ENCODE measurements around the gene CBX4.

The CBX4 gene

DNA sequence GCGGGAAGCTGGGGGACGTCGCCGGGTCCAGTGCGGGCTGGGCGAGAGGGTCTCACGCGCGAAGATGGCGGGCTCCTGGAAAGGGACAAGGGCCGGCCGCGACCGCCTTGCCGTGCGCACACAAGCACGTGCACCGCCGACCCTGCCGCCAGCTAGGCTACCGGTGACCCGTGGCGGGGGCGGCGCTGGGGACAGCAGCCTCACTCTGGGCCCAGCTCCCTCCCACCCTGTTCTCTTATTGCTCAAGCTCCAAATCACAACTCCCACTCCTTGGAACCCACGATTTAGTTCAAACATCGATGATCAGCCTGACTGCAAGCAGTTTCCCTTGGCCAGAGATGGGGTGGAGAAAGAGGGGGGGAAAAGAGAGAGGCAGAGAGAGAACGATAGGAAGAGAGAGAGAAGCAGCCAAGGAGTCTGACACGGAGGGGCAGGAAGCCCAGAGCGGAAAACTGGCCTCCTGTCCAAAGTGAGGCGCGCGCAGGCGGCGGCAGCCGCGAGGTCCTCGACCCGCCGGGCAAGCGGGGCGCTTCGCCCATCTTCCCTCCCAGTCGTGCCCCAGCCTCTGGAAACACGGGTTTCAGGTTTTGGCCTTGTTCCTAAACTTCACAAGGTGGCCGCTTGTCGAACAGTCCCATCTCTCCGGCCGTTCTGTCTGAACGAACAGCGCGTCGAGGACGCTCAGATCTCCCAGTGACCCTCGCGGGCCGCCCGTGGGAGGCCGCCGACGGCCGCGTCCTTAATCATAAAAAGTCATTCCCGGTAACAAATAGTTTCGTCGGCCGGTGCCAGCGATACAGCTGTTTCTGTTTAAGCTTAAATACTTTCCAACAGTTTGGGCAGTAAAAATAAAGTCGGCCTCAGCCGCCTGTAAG, 40.7 kb downstream of the CBX4 start:
- no peak for DNase-seq

DNA sequence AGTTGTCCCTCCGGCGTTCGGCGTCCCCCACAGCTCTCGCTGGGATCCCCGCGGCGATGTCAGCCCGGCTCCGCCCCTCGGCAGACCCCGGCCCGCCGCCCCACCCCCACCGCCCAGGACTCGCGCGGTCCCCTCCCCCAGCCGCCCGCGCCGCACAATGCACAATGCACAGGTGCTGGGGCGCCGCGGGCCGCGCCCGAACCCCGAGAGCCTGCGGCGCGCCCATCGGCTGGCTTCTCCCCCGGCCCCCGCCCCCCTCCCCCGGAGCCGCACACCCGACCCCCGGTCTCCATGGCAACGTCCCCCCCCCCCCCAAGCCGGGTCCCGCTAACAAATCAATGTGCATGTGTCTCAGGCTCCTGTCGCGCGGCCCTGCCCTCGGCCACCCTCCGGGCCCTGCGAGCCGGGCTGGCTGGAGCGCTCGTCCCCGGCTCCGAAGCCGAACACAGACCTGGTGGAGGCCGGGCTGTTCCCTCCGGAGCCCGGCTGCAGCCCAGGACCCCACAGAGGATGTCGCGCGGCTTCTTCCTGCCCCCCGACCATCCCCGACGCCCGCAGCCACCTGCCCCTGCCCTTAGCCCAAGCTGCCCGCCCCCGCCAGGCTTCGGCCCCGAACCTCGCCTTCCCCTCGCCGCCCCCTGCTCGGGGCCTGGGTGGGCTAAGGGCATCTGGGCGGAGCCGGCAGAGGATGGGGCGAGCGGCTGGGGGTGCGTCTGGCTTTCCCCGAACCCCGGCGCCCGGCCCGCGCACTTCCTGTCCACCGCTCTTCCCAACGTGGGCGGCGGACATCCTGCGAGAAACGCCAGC, 41.5 kb downstream of the CBX4 start:
- no peak for DNase-seq

DNA sequence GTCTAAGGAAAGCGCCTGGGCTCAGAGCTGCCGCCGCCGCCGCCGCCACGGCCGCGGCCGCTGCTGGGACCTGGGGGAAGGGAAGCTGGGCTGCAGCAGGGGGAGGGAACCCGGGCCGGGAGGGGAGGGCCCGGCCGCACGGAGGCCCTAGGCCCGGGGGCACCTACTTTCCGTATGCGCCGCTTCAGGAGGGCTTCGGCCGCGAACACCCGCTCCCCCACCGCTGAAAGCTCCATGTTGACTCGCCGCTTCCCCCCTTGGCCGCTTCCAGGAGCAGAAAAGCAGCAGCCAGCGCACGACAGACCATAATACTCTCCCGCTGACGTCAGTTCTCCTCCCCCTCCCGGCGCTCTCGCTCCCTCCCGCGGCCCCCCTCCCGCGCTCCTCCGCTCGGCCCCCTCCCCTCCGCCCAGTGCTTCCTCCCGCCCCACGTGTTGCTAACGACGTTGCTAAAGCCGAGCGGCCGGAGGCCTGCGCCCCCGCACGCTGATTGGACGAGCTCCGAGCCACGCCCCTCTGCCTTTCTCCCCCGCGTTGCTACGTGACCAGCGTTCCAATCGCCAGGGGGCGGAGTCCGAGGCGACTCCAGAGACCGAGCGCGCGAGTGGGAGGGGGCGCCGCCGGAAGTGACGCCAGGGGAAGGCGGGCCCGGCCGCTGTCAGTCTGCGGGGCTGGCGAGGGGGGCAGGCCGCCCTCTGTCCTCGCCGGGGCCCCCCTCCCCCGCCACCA, 42.3 kb downstream of the CBX4 start, which contains the start of gene CBX8:
Gene CBX8, minus strand, starts transcription at position 315 of the 729 bp plus-strand sequence. Its CDS starts 79 bp downstream, at position 236.
- peak; percentile 96 for DNase-seq

DNA sequence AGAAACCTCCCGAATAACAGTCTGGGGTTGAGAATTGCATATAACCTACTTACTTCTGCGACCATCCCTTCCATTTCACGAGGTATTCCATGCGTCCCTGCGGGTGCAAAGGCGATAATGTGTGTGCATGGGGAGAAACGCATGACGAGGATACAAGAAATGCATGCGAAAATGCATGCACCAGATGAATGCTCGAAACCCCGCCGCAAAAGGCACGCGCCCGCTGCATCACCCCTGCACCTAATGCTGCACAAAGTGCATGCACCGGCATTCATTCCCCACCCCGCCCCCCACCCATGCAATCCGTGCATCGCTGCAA, 42.8 kb downstream of the CBX4 start:
- no peak for DNase-seq

DNA sequence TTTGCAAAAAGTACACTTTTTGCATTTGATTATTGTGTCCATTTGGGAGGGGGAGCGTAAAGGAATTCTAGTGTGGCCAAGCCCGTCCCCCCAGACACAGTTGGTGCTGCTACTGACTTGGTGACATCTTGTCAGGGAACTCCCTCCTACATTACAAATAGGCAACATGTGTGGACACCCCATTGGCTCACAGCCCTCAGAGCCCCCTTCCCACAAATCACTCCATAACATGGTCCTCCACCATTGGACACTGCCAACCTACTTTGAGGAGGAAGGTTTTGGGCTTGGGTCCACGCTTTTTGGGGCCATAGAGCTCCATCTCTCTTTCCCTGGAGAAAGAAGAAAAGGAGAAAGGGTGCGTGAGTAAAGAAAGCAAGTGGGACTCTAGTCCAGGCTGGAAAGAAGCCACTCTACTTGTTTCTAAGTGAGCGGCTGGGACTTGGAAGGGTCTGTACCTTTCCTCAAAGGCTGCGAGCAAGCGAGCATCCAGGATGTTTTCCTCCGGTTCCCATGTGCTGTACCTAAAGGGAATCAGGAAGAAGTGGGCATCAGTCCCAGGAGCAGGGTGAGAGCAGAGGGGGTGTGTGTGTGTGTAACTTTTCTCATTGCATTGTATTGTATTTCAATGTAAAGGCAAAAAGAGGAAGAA, 43.3 kb downstream of the CBX4 start:
- DNase-seq = no peak

DNA sequence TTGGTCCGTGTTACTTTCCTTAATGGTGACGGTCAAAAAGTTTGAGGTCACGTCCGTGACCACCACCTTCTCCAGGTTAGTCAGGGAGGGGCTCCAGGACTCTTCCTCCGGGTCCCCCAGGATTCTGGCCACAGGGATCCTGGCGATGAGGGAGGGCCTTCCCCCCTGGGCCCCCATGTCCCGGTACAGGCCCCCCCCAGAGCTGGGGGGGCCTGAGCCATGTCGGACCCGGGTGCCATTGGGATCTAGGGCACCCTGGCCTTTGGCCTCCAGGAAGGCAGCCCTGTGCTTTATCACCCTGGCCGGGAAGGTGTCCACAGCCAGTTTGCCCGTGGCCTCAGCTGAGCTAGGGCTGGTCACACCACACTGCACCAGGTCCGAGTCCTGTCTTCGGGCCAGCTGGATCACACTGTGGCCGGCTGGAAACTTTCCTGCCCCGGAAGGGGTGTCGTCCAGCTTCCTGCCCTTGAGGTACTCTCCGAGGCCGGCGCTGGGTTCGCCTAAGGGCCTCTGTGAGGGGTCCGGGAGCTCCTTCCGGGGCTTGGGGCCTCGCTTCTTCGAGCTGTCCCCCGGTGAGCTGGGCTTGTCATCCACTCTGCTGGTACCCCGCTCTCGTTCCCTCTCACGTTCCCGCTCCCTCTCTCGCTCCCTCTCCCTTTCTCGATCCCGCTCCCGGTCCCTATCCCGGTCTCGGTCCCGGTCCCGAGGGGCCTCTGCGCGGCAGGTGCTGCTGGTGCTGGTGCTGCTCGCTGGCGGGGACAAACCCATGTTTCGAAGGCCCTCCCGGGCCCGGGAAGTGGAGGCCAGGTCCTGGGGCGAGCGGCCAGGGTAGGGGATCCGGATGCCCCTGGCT, 44.4 kb downstream of the CBX4 start:
- no peak for DNase-seq

DNA sequence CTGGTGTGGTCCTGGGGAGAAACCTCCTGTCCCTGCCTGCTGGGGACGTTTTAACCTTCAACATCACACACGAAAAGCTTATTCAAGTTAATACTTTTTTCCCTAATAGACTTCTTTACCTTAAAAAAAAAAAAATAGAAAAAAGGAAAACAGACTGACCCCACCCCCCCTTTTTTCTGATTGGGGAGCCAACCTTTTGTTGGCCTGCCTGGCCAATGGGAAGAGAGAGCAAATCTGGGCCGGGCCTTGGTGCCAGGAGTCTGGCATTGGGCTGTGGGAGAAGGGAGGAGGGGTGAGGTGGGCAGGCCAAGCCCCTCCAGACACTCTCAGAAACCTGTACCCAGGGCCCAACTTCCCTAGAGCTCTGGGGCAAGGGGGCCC, 45.3 kb downstream of the CBX4 start:
- peak; percentile 80 for DNase-seq

DNA sequence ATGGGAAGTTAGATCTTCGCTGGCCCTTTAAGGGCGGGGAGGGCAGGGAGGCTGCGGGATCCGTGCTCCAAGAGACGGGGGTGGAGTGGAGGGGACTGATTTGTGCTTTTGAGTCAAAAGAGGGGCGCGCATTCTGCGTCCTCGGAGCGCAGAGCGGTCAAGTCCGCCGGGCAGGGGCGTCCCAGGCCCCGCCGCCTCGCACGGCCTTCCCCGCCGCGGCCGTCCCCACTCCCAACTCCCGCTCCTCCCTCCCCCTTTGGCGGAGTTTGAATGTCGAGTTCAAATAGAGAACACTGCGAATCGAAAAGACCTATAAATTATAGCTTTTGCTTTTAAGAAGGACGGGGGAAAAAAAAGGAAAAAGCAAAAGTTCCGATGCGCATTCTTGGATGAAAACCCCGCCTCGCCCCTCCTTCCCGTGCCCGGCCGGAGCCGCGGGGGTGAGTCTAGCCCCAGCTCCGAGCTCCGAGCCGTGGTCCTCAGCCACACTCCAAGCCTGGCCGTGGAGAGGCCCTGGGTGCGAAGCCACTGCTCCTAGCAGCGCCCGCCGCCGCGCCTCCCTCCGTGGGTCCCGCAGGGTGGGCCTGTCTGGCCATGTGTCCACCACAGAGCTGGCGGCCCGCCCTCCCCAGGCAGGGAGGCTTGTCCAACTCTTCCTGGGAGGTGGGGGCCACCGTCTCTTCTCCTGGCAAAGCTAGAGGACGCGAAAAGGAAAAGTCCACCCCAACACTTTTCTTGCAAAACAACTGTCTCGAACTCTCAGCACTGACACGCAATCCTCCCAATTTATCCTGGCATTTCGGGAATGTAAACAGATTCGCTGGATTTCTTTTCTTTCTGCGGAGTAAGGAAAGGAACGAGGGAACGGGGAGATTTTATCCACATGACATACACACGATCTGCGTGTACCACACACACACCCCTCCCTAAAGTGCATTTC, 46.0 kb downstream of the CBX4 start:
- DNase-seq = no peak

DNA sequence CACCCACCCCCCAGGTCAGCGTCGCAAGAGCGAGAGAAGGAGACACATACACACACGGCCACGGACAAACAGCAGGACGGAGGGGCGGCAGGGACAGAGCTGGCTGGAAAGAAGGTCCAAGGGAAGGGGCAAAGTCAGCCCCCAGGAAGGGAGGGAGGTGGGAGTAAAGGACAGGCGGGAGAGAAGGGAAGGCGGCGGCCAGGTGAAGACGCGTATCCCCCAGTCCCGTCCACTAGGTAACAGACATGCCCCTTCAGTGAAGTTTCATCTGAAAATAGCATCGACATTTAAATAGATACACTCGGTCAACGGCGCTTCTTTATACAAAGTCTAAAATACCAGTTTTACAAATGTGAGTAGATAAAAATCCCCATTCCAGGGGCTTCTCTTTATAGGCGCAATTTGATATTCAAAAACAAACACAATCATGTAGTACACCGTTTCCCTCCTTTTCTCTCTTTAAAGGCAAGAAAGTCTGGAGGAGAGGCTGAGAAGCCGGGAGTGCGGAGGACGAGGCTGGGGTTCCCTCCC, 46.8 kb downstream of the CBX4 start:
- no peak for DNase-seq

DNA sequence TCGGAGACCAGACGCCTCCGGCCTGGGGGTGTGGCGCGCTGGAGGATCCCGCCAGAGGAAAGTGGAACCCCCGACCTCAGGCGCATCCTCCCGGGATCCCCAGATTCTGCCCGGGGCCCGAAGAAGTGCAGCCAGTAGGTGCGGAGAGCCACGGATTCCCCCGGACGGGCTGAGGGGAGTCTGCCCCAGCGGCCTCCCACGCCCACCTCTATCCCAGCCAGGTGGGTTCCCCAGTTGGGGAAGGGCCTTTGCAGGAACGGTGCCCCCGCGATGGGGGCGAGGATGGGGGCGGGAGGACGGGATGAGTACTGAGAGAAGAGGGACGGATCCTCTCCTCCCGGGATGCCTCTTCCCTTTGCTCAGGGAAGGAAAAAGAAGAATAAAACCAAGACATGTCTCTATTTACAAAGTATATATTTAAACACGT, 47.5 kb downstream of the CBX4 start:
- DNase-seq = no peak

DNA sequence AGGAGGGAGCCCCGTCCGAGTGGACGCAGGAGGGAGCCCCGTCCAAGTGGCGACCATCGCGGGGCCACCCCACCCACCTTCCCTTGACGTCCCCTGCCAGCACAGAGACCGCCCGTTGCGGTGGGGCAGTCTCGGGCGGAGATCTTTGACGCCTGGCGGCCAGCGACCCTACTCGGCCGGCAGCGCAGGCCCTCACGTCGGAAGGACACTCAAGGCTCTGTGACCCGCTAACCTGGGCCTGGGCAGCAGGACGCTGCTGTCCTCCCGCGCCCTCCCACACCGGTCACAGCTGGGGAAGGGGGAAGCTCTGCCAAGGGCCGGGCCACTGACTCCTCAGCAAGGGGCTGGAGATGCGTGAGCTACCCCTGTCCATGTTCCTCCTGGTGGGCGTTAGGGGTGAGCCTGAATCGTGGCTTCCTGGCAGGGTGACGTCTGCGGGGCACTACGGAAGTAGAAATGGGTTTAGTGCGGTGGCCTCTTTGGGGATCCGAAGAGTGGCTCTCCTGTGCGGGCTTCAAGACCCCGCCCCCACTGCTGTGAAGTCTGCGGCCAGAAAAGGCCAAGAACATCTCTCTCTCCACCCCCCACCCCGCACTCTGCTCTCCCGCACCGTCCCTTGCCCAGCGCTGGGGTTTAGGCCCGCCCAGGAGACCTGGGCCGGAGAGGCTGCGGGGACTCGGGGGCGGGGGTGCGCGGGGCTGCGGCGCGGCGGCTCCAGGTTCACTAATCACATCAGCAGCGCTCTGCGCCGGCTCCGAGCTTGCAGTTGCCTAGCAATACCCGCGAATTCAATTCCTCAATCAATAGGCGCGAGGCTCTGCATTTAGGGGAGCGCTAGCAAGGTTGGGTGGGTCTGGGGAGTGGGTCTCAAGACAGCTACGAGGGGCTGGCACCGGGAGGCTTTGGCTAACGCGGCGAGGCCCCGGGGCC, 48.2 kb downstream of the CBX4 start:
- no peak for DNase-seq

DNA sequence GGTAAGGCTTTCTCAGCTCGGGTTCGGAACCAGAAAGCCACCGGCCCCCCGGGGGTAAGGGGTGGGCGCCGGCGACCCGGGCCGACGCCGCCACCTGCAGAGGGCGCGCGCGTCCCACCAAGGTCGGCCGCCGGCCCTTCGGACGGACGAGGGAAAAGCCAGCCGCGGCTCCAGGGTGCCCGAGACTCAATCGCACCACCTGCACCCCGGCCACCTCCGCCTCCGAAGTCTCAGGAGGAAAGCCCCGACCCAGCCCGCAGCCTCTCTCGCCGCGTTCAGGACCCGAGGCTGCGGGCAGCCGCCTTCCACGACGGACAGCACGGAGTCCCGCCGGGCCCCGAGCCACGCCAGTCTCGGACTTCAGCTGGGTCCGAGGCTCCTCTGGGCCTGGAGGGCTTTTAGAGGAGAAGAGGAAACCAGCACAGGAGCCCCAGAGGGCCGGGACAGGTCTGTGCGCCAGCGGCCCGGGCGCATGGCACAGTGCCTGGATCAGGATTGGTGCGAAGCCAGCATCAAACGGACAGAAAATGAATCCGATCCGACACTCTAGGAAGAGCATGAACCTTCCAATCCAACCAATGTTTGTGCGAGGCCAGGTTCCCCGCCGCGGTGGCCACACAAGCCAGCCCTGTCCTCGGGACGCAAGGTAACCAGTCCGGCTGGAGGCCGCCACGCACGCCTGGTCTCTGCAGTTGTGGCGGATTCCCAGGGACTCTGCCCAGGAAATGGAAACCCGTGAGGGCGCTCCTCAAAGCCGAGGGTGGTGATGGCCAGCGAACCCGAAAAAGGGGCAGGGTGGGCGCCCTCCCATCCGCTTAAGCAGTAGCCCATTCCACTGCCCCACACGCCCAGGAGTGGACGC, 49.1 kb downstream of the CBX4 start:
- peak; percentile 97 for DNase-seq

DNA sequence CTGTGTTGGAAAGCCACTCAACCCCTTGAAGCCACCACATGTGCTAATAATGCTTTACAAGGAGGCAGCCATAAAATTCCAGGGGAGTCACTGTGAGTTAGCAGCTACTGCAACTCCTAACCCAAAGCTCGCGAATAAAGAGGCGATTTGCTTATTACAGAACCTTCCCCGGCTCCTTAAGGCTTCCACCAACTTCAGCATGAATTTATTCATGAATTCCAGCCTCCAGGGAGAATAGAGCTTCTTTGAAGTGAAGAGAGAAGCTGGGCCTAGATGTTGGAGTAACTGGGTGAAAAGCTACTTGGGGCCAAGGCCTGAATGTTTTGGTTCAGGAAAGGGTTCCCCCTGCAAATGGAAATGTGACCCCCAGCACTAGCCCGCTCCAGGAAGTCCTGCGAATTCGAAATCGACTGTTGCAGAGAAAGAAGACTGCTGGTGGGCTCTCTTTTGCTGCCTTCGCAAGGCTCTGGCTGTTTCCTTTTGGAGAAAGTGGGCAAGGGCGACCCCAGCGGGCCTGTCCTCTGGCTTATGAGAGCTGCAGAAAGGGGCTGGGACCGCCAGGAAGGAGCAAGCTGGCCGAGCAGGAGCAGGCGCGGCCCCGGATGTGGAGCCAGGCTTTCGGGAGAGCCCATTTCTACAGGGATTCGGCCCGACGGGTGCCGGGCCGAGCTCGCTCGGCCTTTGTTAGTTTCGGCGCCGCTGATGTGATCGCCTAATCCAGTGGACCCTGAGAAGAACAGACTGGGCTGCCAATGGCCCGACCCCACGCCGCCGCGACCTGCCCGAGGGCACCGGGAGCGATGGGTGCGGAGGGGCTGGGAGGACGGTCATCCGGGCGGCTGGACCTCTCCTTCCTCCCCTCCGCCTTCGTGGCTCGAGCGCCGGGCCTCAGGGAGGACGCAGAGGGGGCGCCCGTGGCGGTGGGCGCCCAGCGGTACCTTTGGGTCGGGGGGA, 50.0 kb downstream of the CBX4 start:
- no peak for DNase-seq

DNA sequence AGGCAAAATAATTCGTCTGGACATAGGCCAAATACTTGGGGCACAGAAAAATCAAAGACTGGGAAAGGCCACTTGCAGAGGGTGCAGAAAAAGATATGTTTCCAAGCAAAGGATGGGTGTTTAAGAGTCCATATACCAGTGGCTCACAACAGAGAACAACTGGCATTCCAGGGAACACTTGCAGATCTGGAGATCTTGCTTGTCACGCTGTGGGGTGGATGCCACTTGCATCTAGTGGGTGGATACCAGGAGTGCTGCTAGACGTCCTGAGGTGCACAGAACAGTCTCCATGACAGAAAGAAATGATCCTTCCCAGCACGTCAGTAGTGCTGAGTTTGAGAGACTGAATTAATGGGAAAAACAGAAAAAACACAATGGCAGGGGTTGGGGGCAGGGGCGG, 50.8 kb downstream of the CBX4 start:
- DNase-seq = no peak

DNA sequence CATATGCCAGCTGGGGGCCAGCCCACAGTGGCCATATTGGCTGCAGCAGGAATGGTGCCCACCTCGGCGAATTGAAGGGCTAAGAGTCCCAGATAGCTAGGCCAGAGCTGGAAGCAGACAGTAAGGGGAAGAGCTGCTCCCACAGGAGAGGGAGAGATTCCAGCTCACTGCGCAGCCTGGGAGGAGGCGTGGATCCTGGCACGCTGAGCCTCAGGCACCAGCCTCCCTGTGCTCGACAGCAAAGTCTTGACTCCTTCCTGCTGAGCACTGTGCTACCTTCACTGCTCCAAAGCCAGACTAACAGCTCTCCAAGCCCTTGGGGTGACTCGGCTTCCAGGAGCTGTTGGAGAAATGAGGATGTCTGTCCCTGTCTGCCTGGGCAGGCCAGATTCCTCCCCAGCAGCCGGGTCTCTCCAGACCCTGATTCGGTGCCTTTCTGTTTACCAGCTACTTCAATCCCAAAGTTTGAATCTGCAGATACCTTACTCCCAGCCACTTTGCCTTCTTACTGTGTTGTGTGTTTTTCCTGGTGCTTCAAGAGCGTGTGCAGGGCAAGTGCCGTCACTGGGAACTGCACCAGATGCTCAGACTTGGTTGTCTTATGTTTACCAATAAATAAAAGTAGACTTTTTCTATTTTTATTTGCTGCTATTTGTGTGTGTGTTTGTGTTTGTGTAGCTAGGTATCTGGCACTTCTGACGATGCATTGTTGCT, 52.2 kb downstream of the CBX4 start:
- no peak for DNase-seq

Measured in 8988T (cell line).